ENCODE measurements around the gene CD83. TPM values are rescaled to one million over a fixed set of nuclear protein-coding genes. Genes with fewer than 3 reads are reported as not detected.

CD83 gene
- total RNA-seq, 2 experiments from 2014 or later = 15.0 to 26.2 TPM

- no peaks in the 10 kb centered on the region for H3K4me1 ChIP-seq (ENCODE audit: insufficient read depth, low read length, poor library complexity, severe bottlenecking)
- intact Hi-C loops (cut with micrococcal nuclease; ENCODE audit: unreplicated experiment) = no loop called here
- TF ChIP-seq, protein P1, sequence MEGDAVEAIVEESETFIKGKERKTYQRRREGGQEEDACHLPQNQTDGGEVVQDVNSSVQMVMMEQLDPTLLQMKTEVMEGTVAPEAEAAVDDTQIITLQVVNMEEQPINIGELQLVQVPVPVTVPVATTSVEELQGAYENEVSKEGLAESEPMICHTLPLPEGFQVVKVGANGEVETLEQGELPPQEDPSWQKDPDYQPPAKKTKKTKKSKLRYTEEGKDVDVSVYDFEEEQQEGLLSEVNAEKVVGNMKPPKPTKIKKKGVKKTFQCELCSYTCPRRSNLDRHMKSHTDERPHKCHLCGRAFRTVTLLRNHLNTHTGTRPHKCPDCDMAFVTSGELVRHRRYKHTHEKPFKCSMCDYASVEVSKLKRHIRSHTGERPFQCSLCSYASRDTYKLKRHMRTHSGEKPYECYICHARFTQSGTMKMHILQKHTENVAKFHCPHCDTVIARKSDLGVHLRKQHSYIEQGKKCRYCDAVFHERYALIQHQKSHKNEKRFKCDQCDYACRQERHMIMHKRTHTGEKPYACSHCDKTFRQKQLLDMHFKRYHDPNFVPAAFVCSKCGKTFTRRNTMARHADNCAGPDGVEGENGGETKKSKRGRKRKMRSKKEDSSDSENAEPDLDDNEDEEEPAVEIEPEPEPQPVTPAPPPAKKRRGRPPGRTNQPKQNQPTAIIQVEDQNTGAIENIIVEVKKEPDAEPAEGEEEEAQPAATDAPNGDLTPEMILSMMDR (conservative IDR thresholded peaks at IDR 0.05; ENCODE audit: low read length) = no peak
- no peak for TF ChIP-seq EZH2phosphoT487 (IDR thresholded peaks at IDR 0.05; ENCODE audit: borderline replicate concordance, low read depth, low read length)
- no peak for DNase-seq (ENCODE audit: low spot score)
- H3K4me3 ChIP-seq (ENCODE audit: low read depth, low read length, poor library complexity, severe bottlenecking) = no peak overlapping the region
- H3K79me2 ChIP-seq (ENCODE audit: insufficient read depth, low read depth, low read length) = no peaks in the 10 kb centered on the region
- H4K20me1 ChIP-seq (ENCODE audit: insufficient read depth, low read length) = no peaks in the 10 kb centered on the region
- H3K9me3 ChIP-seq (ENCODE audit: low read length) = no peaks in the 10 kb centered on the region
- CTCF ChIA-PET (ENCODE audit: unreplicated experiment) = no interaction called here
- H2AFZ ChIP-seq (ENCODE audit: low read length) = no peak overlapping the region
- no peaks in the 10 kb centered on the region for H3K36me3 ChIP-seq (ENCODE audit: insufficient read depth, low read length)
- no peaks in the 10 kb centered on the region for H3K9me2 ChIP-seq (ENCODE audit: insufficient read depth, low read length)
- H3K27ac ChIP-seq (ENCODE audit: low read depth, low read length, poor library complexity, severe bottlenecking) = no peak overlapping the region
- POLR2A ChIA-PET = interaction anchor here (0.7 kb wide), 2 partner anchors 16 to 84 kb away, joined by 5 to 6 read pairs; no protein-coding TSS in a partner anchor
- no TSS peak for BruUV-seq (replicated peaks)
- H3K4me2 ChIP-seq (ENCODE audit: low read length) = no peak overlapping the region
These were observed 45.3 kb downstream of the CD83 start for GRCh38 chr6:14162826-14163225.

GRCh38 chr6:14165091-14165490 lies 47.5 kb downstream of the CD83 start:
- H3K27ac ChIP-seq (ENCODE audit: low read depth, low read length, poor library complexity, severe bottlenecking) = no peak overlapping the region
- H3K9me3 ChIP-seq (ENCODE audit: low read length) = peaks cover 20% of the 10 kb centered on the region
- H3K79me2 ChIP-seq (ENCODE audit: insufficient read depth, low read depth, low read length) = no peaks in the 10 kb centered on the region
- H3K4me2 ChIP-seq (ENCODE audit: low read length) = no peak overlapping the region
- TF ChIP-seq EZH2phosphoT487 (IDR thresholded peaks at IDR 0.05; ENCODE audit: borderline replicate concordance, low read depth, low read length) = no peak
- TF ChIP-seq, protein P1 (conservative IDR thresholded peaks at IDR 0.05; ENCODE audit: low read length) = no peak
- ChIA-PET POLR2A (interaction anchor here (0.9 kb wide), 1 partner anchor 90 kb away, joined by 3 read pairs; no protein-coding TSS in a partner anchor), CTCF (ENCODE audit: unreplicated experiment) (no interaction called here)
- no peaks in the 10 kb centered on the region for H4K20me1 ChIP-seq (ENCODE audit: insufficient read depth, low read length)
- no peaks in the 10 kb centered on the region for H3K4me1 ChIP-seq (ENCODE audit: insufficient read depth, low read length, poor library complexity, severe bottlenecking)
- H3K36me3 ChIP-seq (ENCODE audit: insufficient read depth, low read length) = no peaks in the 10 kb centered on the region
- DNase-seq (ENCODE audit: low spot score) = no peak
- BruUV-seq (replicated peaks) = no TSS peak
- no peak overlapping the region for H2AFZ ChIP-seq (ENCODE audit: low read length)
- intact Hi-C loops (cut with micrococcal nuclease; ENCODE audit: unreplicated experiment) = no loop called here
- H3K9me2 ChIP-seq (ENCODE audit: insufficient read depth, low read length) = no peaks in the 10 kb centered on the region
- no peak overlapping the region for H3K4me3 ChIP-seq (ENCODE audit: low read depth, low read length, poor library complexity, severe bottlenecking)

GRCh38 chr6:14166839-14167238 lies 49.3 kb downstream of the CD83 start:
- Histone ChIP-seq H3K27ac (ENCODE audit: low read depth, low read length, poor library complexity, severe bottlenecking) (no peak overlapping the region), H4K20me1 (ENCODE audit: insufficient read depth, low read length) (no peaks in the 10 kb centered on the region), H3K9me2 (ENCODE audit: insufficient read depth, low read length) (no peaks in the 10 kb centered on the region), H2AFZ (ENCODE audit: low read length) (no peak overlapping the region), H3K79me2 (ENCODE audit: insufficient read depth, low read depth, low read length) (no peaks in the 10 kb centered on the region), H3K4me3 (ENCODE audit: low read depth, low read length, poor library complexity, severe bottlenecking) (no peak overlapping the region), H3K4me2 (ENCODE audit: low read length) (no peak overlapping the region), H3K4me1 (ENCODE audit: insufficient read depth, low read length, poor library complexity, severe bottlenecking) (no peaks in the 10 kb centered on the region), H3K36me3 (ENCODE audit: insufficient read depth, low read length) (no peaks in the 10 kb centered on the region), H3K9me3 (ENCODE audit: low read length) (peaks cover 35% of the 10 kb centered on the region)
- BruUV-seq (replicated peaks) = no TSS peak
- TF ChIP-seq, protein P1 (conservative IDR thresholded peaks at IDR 0.05; ENCODE audit: low read length) = no peak
- TF ChIP-seq EZH2phosphoT487 (IDR thresholded peaks at IDR 0.05; ENCODE audit: borderline replicate concordance, low read depth, low read length) = no peak
- CTCF ChIA-PET (ENCODE audit: unreplicated experiment) = no interaction called here
- intact Hi-C loops (cut with micrococcal nuclease; ENCODE audit: unreplicated experiment) = no loop called here
- DNase-seq (ENCODE audit: low spot score) = no peak
- POLR2A ChIA-PET = interaction anchor here (1.0 kb wide), 1 partner anchor 15 kb away, joined by 3 read pairs; no protein-coding TSS in a partner anchor

All from OCI-LY7 (cell line).